ENCODE measurements around the gene MRM3.

Gene MRM3

DNA sequence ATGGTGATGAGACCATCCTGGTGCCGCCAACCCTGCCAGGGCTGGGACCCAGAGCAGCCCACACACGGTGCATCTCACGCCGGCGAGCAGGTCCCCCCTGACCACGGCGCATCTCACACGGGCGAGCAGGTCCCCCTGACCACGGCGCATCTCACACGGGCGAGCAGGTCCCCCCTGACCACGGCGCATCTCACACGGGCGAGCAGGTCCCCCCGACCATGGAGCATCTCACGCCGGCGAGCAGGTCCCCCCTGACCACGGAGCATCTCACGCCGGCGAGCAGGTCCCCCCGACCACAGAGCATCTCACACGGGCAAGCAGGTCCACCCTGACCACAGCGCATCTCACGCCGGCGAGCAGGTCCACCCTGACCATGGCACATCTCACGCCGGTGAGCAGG, 59.2 kb downstream of the MRM3 start:
- no peaks in the 10 kb centered on the region for H3K4me1 ChIP-seq (ENCODE audit: insufficient read depth, low read length, poor library complexity, severe bottlenecking)
- no peaks in the 10 kb centered on the region for H3K9me2 ChIP-seq (replicated peaks; ENCODE audit: low read depth, low read length)
- H3K36me3 ChIP-seq (ENCODE audit: insufficient read depth, low read length): no peaks in the 10 kb centered on the region
- TF ChIP-seq, protein P1, sequence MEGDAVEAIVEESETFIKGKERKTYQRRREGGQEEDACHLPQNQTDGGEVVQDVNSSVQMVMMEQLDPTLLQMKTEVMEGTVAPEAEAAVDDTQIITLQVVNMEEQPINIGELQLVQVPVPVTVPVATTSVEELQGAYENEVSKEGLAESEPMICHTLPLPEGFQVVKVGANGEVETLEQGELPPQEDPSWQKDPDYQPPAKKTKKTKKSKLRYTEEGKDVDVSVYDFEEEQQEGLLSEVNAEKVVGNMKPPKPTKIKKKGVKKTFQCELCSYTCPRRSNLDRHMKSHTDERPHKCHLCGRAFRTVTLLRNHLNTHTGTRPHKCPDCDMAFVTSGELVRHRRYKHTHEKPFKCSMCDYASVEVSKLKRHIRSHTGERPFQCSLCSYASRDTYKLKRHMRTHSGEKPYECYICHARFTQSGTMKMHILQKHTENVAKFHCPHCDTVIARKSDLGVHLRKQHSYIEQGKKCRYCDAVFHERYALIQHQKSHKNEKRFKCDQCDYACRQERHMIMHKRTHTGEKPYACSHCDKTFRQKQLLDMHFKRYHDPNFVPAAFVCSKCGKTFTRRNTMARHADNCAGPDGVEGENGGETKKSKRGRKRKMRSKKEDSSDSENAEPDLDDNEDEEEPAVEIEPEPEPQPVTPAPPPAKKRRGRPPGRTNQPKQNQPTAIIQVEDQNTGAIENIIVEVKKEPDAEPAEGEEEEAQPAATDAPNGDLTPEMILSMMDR (conservative IDR thresholded peaks at IDR 0.05; ENCODE audit: low read length): no peak
- no peak for TF ChIP-seq EZH2phosphoT487 (IDR thresholded peaks at IDR 0.05; ENCODE audit: borderline replicate concordance)
- no peak overlapping the region for H3K9ac ChIP-seq (ENCODE audit: low read depth, low read length, poor library complexity, severe bottlenecking)
- H4K20me1 ChIP-seq (ENCODE audit: insufficient read depth, low read length, poor library complexity, severe bottlenecking): no peaks in the 10 kb centered on the region
- no peaks in the 10 kb centered on the region for H3K79me2 ChIP-seq (ENCODE audit: insufficient read depth, low read length)
- no peaks in the 10 kb centered on the region for H3F3A ChIP-seq (ENCODE audit: low read depth)
- H3K4me3 ChIP-seq (ENCODE audit: low read length, poor library complexity, severe bottlenecking): no peak overlapping the region
- H3K4me2 ChIP-seq (ENCODE audit: low read depth, low read length, poor library complexity, severe bottlenecking): no peak overlapping the region
- peaks cover 10% of the 10 kb centered on the region; the same call in 1 of the 2 replicates for H3K9me3 ChIP-seq (ENCODE audit: insufficient read depth, low read depth, low read length)
- no peak overlapping the region for H2AFZ ChIP-seq (ENCODE audit: low read length)
- H3K27me3 ChIP-seq (ENCODE audit: insufficient read depth, low read length, poor library complexity, severe bottlenecking): no peaks in the 10 kb centered on the region

Measured in Loucy (cell line).